HG03565 (cell line): Measurements from ENCODE around the gene LTBP3.

Source experiments
- ATAC-seq: cut with Tn5 transposase; IDR thresholded peaks from one replicate; pipeline ENCODE4 v1.9.1; 2021; ENCODE audit warnings: mild to moderate bottlenecking, moderate library complexity; ENCODE audit not compliant: unreplicated experiment

The LTBP3 gene

DNA sequence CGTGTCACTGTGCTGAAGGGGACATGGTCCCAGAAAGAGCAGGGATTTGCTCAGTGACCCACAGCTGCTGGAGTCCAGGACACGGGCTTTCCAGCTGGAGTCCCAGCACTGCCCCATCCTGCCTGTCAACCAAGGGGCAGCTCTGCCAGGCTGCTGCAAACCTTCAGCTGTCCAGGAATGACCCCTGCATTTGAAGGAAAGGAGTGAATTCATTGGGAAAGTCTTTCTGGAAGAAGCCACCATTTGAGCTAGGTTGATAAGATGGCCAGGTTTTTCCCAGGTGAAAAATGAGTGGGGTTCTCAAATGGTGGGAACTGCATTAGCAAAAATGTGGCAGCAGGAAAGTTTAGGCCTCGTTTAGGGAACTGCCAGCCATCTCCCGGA is 28.1 kb upstream of the LTBP3 start:
- ATAC-seq, result no peak

DNA sequence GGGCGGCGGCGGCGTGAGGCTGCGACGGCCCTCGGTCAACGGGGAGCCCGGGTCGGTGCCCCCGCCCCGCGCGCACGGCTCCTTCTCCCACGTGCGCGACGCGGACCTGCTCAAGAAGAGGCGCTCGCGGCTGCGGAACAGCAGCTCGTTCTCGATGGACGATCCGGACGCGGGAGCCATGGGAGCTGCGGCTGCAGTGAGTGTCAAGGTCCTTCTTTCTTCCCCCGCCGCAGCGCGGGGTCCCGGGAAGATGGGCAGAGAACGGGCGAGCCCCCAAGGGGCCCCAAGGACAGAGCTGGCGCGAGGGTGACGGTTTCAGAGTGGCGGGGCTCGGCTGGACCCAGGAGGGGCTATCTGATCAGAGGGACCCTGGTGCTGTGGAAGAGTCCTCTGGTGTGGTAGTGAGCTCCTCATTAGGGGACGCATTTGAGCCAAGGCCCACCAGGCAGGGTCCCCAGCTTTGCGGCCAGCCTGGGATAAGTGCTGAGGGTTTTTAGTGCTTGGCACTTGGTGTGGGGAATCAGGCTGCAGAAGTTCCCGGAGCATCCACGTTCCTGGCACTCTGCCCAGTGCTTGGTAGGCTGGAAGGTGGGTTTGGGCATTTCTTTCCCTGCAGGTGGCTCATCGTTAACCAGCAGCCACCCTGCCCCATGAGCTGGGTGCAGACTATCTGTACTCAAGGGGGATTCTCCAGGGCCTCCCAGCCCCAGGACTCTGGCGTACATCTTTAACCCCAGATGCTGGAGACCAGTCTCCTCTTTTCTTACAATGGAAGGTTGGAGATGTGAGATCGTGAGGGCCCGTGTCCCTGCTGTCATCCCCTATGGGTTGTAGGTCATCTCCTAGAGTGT is 27.5 kb upstream of the LTBP3 start:
- no peak for ATAC-seq

GRCh38 chr11:65584723-65585171 is 26.6 kb upstream of the LTBP3 start:
- ATAC-seq, result no peak

DNA sequence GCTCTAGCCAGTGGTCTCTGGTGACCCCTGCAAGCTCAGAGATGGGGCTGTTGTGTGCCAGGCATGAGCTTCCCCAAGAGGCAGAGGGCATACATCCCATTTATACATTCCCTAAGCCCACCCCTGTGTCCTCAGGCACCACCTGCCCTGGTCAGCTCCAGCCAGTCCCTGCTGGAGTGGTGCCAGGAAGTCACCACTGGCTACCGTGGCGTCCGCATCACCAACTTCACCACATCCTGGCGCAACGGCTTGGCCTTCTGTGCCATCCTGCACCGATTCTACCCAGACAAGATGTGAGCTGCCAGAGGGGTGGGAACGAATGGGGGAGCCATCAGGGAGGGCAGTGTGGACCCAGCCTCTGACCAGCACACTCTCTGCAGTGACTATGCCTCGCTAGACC is 25.9 kb upstream of the LTBP3 start:
- ATAC-seq, result no peak

- no peak for ATAC-seq
These were observed 25.4 kb upstream of the LTBP3 start for GRCh38 chr11:65583589-65583988.

- ATAC-seq, result no peak
These were observed 23.8 kb upstream of the LTBP3 start for GRCh38 chr11:65581928-65582327.

DNA sequence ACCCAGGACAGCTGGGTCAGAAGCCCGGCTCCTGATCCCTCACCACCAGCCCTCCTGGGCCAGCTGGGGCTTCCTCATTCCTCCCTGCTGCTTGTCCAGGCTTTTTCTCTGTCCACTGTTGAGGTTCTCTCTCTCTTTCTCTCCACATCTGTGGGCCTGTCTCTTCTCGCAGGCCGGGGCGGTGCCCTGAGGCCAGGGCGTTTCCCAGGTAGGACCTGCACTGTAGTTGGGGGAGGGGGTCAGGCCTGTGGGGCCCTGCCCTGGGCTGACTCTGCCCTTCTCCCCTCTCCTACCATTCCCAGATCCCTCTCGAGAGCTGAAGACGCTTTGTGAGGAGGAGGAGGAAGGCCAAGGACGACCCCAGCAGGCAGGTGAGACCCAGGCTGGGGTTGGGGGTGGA is 22.6 kb upstream of the LTBP3 start:
- ATAC-seq, result no peak

DNA sequence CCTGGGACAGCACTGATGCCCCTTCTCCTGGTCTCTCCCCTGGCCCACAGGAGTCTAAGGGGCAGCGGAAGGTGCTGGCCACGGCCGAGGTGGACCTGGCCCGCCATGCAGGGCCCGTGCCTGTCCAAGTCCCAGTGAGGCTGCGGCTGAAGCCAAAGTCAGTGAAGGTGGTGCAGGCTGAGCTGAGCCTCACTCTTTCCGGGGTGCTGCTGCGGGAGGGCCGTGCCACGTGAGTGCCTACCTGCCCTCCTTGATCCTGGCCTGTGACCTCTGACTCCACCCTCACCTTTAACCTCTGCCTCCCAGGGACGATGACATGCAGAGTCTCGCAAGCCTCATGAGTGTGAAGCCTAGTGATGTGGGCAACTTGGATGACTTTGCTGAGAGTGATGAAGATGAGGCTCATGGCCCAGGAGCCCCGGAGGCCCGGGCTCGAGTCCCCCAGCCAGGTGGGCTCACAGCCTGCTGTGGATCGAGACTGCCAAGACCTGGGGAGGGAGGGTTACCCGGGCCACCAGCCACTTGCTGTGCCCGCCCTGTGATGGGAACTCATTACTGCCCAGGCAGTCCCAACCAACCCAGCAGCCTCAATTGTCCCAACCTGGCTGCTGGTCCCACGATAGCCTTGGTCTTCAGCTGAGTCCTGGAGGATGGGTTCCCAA is 22.0 kb upstream of the LTBP3 start:
- ATAC-seq, result no peak

DNA sequence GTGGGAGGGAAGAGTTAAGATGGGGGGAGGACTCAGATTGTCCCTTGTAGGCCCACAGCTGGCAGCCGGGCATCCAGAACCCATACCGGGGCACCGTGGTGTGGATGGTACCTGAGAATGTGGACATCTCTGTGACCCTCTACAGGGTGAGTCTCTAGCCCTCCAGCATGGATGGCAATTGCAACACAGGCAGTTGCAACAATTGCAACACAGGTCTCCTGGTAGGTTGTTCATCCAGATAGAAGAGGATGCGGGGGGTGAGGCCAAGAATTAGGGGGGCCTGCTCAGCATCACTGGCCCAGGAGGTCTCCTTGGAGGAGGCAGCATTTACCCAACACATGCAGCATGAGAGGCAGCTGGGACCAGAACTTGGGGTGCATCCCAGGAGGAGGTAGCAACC is 21.1 kb upstream of the LTBP3 start:
- ATAC-seq, result no peak

GRCh38 chr11:65578667-65579066 is 20.5 kb upstream of the LTBP3 start:
- no peak for ATAC-seq

DNA sequence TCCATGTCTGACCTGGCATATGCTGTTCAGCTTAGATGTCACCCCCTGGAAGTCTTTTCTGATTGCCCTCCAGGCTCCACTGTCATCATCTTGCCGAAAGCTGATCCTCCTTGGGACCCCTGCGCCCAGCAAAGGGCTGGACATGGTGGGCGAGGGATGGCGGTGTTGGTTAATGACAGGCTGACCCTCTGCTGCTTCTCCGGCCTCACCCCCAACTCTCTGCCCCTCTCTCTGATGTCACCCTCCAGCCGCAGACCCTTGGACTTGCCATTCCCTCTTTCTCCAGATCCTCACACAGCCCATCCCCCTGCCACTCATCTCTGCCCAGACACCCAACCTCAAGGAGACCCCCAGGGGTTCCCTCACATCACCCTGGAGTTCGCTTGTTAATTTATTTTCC is 20.0 kb upstream of the LTBP3 start:
- no peak for ATAC-seq

DNA sequence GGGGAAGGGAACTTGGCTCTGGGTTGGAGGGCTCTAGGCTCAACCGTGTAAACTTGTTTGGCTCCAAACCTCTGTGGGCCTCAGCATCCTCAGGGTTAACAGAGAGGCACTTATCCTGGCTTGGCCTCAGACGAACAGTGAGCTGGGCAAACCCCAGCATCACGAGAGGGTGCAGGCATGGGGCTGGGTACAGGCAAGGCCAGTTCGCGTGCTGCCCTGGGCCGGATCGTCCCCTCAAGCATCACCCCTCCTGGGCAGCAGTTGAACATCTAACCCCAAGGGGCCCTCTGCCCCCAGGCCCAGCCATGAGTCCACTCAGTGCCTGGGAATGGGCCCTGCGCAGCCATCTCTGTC is 19.6 kb upstream of the LTBP3 start:
- ATAC-seq, result no peak

- ATAC-seq, result no peak
These were observed 19.0 kb upstream of the LTBP3 start for GRCh38 chr11:65576867-65577755.

DNA sequence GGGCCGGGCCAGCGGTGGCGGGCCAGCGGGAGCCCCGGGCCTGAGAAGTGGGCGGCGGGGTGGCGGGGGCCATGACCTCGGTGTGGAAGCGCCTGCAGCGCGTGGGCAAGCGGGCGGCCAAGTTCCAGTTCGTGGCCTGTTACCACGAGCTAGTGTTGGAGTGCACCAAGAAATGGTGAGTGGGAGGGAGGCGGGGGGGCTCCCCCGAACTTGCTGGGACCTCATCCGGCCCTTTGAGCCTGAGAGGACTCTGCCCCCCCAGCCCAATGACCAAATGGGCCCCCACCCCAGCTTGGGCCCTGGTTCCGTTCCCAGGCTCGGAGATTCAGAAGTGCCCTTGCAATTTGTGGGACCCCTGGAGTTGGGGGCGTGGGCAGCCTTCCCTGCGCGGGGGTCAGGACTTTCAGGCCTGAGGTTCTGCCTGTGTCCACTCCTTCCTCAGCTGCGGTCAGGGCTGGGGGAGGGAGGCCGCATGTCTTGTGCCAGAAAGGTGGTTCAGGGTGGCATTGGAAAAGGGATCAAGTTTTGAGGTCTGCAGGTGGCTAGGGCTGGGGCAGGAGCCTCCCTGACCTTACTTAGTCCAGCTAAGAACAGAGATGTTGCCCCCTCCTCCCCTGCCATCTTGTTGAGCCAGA is 18.2 kb upstream of the LTBP3 start:
- no peak for ATAC-seq

DNA sequence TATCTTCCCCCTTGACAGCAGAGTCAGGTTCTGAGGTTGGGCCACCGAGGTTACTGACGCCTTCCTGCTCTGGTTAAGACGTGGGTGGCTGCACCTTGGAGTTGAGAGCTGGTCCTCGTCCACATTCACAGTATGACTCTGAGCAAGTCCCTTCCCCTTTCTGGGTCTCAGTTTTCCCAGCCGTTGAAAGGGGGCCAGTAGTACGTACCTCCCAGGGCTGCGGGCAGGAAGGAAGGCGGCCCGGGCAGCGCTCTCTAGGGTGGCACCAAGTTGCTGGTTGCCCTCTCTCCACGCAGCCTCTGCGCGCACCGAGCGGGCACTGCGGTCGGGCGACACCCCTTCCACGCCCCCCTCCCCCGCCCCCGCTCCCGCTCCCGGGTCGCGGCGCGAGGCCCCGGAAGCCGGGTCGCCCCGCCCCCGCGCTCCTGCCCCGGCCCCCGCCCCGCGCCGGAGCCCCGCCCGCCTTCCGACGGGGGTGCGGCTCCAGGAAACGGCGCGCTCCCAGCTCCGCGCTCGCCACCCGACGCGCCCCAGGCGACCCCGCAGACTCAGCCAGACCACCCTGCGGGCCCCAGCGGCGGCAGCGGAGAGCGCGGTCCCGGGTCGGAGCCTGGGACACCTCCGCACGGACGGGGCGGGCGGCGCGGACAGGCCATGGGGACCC is 17.5 kb upstream of the LTBP3 start, which contains the start of gene EHBP1L1:
Gene EHBP1L1, plus strand, starts transcription at position 486 of the 664 bp plus-strand sequence. CDS start 250 bp downstream, outside the sequence.
- no peak for ATAC-seq

DNA sequence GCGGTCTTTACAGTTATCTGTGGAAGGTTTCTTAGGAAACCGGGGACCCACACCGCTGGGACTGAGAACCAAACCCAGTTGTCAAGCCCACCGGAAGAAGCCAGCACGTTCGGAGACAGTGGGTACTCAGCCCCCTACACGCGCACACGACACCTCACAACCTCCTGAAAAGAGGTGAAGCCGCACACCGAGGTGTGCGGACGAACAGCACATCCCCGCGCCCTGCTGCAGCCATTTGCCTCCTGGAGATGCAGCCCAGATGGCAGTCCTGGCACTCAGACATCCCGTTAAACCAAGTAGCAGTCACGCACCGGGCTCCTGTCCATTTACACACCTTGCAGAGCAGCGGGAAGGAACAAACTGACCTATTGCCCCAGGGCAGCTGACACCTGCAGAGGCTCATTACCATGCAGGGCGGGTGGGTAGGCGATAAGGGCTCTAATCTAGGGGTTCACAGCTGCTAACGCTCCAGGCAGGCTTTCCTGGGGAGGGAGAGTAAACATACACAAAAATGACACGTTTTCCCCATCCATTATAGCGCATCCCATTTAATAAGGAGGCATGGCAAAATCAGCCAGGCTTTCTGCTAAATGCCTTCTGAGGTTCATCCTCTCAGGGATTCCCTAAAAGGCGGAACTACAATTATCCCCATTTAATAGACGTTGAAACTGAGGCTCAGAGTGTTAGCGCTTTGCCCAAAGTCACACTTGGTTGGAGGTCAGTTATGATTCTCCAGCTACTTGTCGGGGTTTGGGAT is 16.8 kb upstream of the LTBP3 start:
- no peak for ATAC-seq

DNA sequence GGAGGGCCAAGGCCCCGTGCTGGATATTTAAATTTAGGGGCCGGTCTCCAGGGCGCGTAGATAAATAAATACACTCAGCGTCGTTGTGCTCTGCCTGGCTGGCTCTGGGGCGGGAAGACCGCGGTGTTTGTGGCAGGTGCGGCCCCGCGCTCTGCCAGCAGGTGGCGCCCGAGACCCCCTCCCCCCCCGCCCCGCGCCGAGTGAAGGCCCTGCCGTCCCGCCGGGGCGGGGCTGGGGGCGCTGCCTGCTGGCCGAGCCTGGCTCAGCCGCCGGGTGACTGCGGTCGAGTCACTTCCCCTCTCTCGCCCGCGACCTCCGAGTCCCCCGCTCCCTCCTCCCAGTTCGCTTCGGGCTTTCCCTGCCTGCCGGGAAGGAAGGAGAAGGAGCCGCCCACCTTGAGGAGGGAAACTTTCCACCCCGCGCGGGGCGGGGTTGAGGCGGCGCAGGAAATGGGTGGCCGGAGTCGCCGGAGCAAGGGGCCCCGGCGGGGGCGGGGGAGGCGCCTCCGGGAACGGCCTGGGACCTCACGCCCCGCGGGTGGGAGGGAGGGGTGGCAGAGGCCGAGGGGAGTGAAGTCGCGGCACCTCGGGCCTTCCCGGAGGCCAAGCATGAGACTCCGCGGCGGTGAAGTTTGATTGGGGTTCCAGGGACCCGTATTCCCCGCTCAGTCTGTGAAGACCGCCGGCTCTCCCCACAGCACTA is 16.1 kb upstream of the LTBP3 start:
- peak; percentile 14 for ATAC-seq

DNA sequence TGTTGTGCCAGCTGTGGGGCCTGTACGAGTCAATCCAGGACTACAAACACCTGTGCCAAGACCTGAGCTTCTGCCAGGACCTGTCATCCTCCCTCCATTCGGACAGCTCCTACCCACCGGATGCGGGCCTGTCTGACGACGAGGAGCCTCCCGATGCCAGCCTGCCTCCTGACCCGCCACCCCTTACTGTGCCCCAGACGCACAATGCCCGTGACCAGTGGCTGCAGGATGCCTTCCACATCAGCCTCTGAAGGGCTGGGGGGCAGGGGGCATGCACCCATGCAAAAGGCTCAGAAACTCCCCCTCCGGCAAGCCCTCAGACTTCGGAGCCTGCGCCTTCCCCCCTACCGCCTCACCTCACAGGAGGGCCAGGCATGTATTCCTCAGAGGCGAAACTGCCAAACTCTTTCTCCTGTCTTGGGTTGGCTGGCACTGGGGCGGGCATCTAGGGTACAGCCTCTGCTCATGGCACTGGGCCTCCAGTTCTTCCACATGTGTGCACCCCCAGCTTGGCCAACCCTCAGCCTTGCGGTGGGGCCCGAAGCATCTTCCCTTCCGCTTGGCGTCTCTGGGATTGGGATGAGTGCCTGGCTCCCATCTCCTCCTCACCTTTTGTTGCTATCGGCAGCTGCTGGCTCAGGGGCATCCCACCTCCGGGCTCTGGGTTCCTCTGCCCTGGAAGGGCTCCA is 15.4 kb upstream of the LTBP3 start:
- no peak for ATAC-seq
